Upper lobe of left lung (tissue), 4 donors: Measurements from ENCODE around the gene GPC5.

Experiments
- EP300 ChIP-seq, 4 donors: sonication (generic); formaldehyde crosslinking; IDR thresholded peaks; one replicate each; pipeline ENCODE4 v1.5.1; 2017; ENCODE audit warnings: antibody characterized with exemption in 4 of 4, control low read depth in 2 of 4
- POLR2A ChIP-seq, 4 donors: fragments of 450-650 bp; IDR thresholded peaks; one replicate each; pipeline ENCODE4 v1.5.1; 2016 to 2017; ENCODE audit warnings: antibody characterized with exemption in 4 of 4, mild to moderate bottlenecking in 2 of 4
- TF ChIP-seq, protein P1 (sequence below), 6 experiments: fragments of 450-650 bp in 4 of 6; fragments of 200-600 bp in 2 of 6; sonication (generic) in 2 of 6; IDR thresholded peaks; one replicate each; pipeline ENCODE4 v1.5.1; 2016 to 2019; ENCODE audit warnings: antibody characterized with exemption in 6 of 6

DNA sequence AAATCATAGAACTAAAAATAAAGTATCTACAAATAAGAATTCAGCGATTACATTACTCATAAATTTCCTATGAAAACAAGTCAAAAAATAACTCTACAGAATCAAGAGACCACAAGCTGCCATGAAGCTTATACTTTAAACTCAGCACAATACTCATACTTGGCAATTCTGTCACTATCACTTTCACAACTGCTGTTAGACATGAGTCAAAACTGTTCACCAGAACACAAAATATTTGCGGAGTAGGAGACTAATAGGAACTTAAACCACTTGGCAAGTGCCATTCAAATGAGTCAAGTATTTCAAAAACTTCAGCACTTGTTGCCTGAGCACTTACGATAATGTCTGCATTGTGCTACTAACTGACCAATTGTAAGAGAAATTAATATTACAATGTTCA lies 1440.4 kb downstream of the GPC5 start:
- TF ChIP-seq POLR2A (IDR thresholded peaks at IDR 0.05) (no peak), EP300 (IDR thresholded peaks at IDR 0.05) (no peak)
- TF ChIP-seq, protein P1, sequence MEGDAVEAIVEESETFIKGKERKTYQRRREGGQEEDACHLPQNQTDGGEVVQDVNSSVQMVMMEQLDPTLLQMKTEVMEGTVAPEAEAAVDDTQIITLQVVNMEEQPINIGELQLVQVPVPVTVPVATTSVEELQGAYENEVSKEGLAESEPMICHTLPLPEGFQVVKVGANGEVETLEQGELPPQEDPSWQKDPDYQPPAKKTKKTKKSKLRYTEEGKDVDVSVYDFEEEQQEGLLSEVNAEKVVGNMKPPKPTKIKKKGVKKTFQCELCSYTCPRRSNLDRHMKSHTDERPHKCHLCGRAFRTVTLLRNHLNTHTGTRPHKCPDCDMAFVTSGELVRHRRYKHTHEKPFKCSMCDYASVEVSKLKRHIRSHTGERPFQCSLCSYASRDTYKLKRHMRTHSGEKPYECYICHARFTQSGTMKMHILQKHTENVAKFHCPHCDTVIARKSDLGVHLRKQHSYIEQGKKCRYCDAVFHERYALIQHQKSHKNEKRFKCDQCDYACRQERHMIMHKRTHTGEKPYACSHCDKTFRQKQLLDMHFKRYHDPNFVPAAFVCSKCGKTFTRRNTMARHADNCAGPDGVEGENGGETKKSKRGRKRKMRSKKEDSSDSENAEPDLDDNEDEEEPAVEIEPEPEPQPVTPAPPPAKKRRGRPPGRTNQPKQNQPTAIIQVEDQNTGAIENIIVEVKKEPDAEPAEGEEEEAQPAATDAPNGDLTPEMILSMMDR (IDR thresholded peaks at IDR 0.05) = no peak
